ENCODE measurements around the gene CNTFR.

Gene CNTFR

GRCh38 chr9:34507556-34507955 is 82.0 kb downstream of the CNTFR start:
- DNase-seq (ENCODE audit: low spot score), result no peak

- DNase-seq (ENCODE audit: low spot score), result no peak
Observed at GRCh38 chr9:34506623-34507022, 82.9 kb downstream of the CNTFR start.

GRCh38 chr9:34505370-34506120 is 84.0 kb downstream of the CNTFR start:
- DNase-seq (ENCODE audit: low spot score), result no peak

- DNase-seq (ENCODE audit: low spot score), result no peak
Observed at GRCh38 chr9:34503406-34503805, 86.1 kb downstream of the CNTFR start.

- no peak for DNase-seq (ENCODE audit: low spot score)
Observed at GRCh38 chr9:34502891-34503290, 86.6 kb downstream of the CNTFR start.

GRCh38 chr9:34502471-34502870 is 87.1 kb downstream of the CNTFR start:
- DNase-seq (ENCODE audit: low spot score), result no peak

GRCh38 chr9:34501889-34502425 is 87.6 kb downstream of the CNTFR start:
- peak; percentile 100 for DNase-seq (ENCODE audit: low spot score)
